Glomerular visceral epithelial cell (primary cell): ENCODE measurements around the gene BBS7.

Experiments
- DNase-seq: peaks from one replicate; pipeline ENCODE4 v3.0.0-alpha.2; 2016; ENCODE audit errors: extremely low spot score

BBS7 gene

GRCh38 chr4:121824950-121825349 is 45.3 kb downstream of the BBS7 start:
- no peak for DNase-seq

GRCh38 chr4:121824171-121824527 is 46.1 kb downstream of the BBS7 start:
- no peak for DNase-seq

- DNase-seq, result peak; percentile 97
Measured at GRCh38 chr4:121823505-121824170, 46.6 kb downstream of the BBS7 start, which contains the start of gene CCNA2. TSS of gene CCNA2 (minus strand) at chr4:121823883. CDS start at chr4:121823628, 255 bp downstream.

- DNase-seq, result peak; percentile 58
Measured at GRCh38 chr4:121822796-121823504, 47.3 kb downstream of the BBS7 start.

GRCh38 chr4:121822047-121822446 is 48.2 kb downstream of the BBS7 start:
- DNase-seq, result no peak

- DNase-seq, result peak; percentile 18
Measured at GRCh38 chr4:121819216-121819965, 50.9 kb downstream of the BBS7 start.

- no peak for DNase-seq
Measured at GRCh38 chr4:121818215-121818614, 52.1 kb downstream of the BBS7 start.

- DNase-seq, result no peak
Measured at GRCh38 chr4:121817701-121818100, 52.6 kb downstream of the BBS7 start.

- DNase-seq, result no peak
Measured at GRCh38 chr4:121817006-121817405, 53.3 kb downstream of the BBS7 start.

- DNase-seq, result no peak
Measured at GRCh38 chr4:121814756-121815155, 55.5 kb downstream of the BBS7 start.

GRCh38 chr4:121811122-121811521 is 59.2 kb downstream of the BBS7 start:
- no peak for DNase-seq

GRCh38 chr4:121806411-121806810 is 63.9 kb downstream of the BBS7 start:
- no peak for DNase-seq

GRCh38 chr4:121801715-121802075 is 68.6 kb downstream of the BBS7 start:
- no peak for DNase-seq

GRCh38 chr4:121800961-121801714 is 69.1 kb downstream of the BBS7 start, which contains the start of gene EXOSC9:
TSS of gene EXOSC9 (plus strand) at chr4:121801323. CDS start at chr4:121801425, 102 bp downstream.
- DNase-seq, result peak; percentile 95

GRCh38 chr4:121800638-121800960 is 69.7 kb downstream of the BBS7 start:
- DNase-seq, result no peak

- no peak for DNase-seq
Measured at GRCh38 chr4:121799867-121800501, 70.3 kb downstream of the BBS7 start.

- DNase-seq, result no peak
Measured at GRCh38 chr4:121799208-121799823, 71.0 kb downstream of the BBS7 start.

- no peak for DNase-seq
Measured at GRCh38 chr4:121796283-121796682, 74.0 kb downstream of the BBS7 start.

- DNase-seq, result no peak
Measured at GRCh38 chr4:121794505-121795188, 75.6 kb downstream of the BBS7 start.

- peak; percentile 25 for DNase-seq
Measured at GRCh38 chr4:121792966-121793365, 77.3 kb downstream of the BBS7 start.

GRCh38 chr4:121791481-121791880 is 78.8 kb downstream of the BBS7 start:
- peak; percentile 83 for DNase-seq
